ENCODE measurements around the gene YPEL2. TPM values are rescaled to one million over a fixed set of nuclear protein-coding genes. Genes with fewer than 3 reads are reported as not detected.

Gene YPEL2
- total and polyA plus RNA-seq, 2 donors (not counting 1 experiment from before 2014, with no cell fraction given): 20.7 to 51.8 TPM

DNA sequence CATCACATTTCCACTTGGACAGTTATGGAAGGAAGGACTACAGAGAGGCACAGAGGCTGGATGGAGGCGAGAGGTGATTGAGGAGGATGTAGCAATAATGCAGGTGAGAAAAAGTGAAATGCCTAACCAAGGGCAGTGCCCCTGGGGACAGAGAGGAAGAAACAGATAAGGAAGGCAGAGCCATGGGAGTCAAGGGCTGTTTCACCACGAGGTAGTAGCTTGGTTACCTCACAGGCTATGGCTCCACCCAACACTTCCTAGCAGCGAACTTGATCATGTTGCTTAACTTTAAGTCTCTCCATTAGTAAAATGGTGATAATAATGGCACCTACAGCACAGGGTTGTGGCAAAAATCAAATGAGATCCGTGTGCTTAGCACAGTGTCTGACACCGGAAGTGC, 83.9 kb downstream of the YPEL2 start:
- Mint-ChIP-seq H3K4me1 (peaks cover 12% of the 10 kb centered on the region), H3K27me3 (peaks cover 3% of the 10 kb centered on the region), H3K27ac (no peak overlapping the region), H3K4me3 (no peak overlapping the region), H3K9me3 (ENCODE audit: insufficient read depth) (no peaks in the 10 kb centered on the region)
- no peak overlapping the region for H2AFZ ChIP-seq (ENCODE audit: insufficient read depth, low read depth, low read length, poor library complexity, severe bottlenecking)
- peaks cover 0 to 3% (median under 1%) of the 10 kb centered on the region in 3 donors for H3K9me3 ChIP-seq (ENCODE audit: control extremely low read depth in 1 of 3, control insufficient read depth in 2 of 3, insufficient read depth in 1 of 3, low read length in 2 of 3)
- WGBS (ENCODE audit: insufficient coverage): 84% methylated on average over 2 of the region's 5 CpGs
- no peak overlapping the region for H3K4me3 ChIP-seq (ENCODE audit: control extremely low read depth in 1 of 5, extremely low read depth in 1 of 5, insufficient read depth in 1 of 5, low read depth in 2 of 5, low read length in 4 of 5)
- no peak overlapping the region for H3K27ac ChIP-seq (ENCODE audit: low read length in 2 of 2)
- no peaks in the 10 kb centered on the region for H3K36me3 ChIP-seq (replicated peaks in 1 of 2; ENCODE audit: control extremely low read depth in 1 of 2, control insufficient read depth in 1 of 2, extremely low read depth in 1 of 2, insufficient read depth in 2 of 2, low read length in 1 of 2)
- no peaks in the 10 kb centered on the region for H3K79me2 ChIP-seq (ENCODE audit: control insufficient read depth, insufficient read depth, low read length)
- ATAC-seq (ENCODE audit: low read depth) (no peak), DNase-seq (no peak)
- ChIA-PET CTCF (interaction anchor here (1.0 to 1.9 kb wide), 3 partner anchors 27 to 86 kb away, joined by 3 to 12 read pairs (median 5); no protein-coding TSS in a partner anchor), POLR2A (no interaction called here)
- no peak overlapping the region for H3K9ac ChIP-seq (ENCODE audit: low read length)
- no peaks in the 10 kb centered on the region for H3K27me3 ChIP-seq (replicated peaks in 1 of 4; ENCODE audit: control extremely low read depth in 1 of 4, control insufficient read depth in 3 of 4, insufficient read depth in 4 of 4, low read length in 3 of 4)
- H3K4me2 ChIP-seq (replicated peaks; ENCODE audit: low read depth, low read length, poor library complexity, severe bottlenecking): no peak overlapping the region
- H4K20me1 ChIP-seq (ENCODE audit: control insufficient read depth, insufficient read depth, low read length, poor library complexity, severe bottlenecking): no peaks in the 10 kb centered on the region
- no peak for TF ChIP-seq CTCF (IDR thresholded peaks at IDR 0.05)
- TF ChIP-seq EZH2 (IDR thresholded peaks at IDR 0.05; ENCODE audit: borderline replicate concordance, insufficient read depth, low read depth, low read length, poor library complexity, severe bottlenecking): no peak
- intact Hi-C loops (cut with micrococcal nuclease): no loop called here
- peaks cover 8% of the 10 kb centered on the region in 2 donors for H3K4me1 ChIP-seq (ENCODE audit: control insufficient read depth in 2 of 2, insufficient read depth in 2 of 2, low read length in 2 of 2)

DNA sequence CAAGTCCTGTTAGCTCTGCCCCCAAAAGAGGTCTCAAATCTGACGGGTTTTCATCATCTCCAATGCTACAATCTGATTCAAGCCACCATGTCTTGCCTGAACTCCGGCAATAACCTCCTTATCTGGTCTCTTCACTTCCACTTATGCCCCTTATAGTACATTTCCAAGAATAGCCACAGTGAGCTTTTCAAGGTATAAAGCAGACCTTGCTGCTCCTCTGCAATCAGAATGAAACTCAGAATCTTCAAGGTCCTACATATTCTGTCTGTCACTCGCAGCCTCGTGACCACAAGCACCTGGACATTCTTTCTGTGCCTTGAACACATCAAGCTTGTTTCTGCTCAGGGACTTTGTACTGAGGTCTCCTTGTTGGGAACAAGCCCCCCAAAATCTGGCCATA, 84.7 kb downstream of the YPEL2 start:
- peaks cover 8% of the 10 kb centered on the region in 2 donors for H3K4me1 ChIP-seq (ENCODE audit: control insufficient read depth in 2 of 2, insufficient read depth in 2 of 2, low read length in 2 of 2)
- intact Hi-C loops (cut with micrococcal nuclease): no loop called here

More for the DNA sequence above, 84.7 kb downstream of the YPEL2 start:
- ATAC-seq (ENCODE audit: low read depth) (no peak), DNase-seq (no peak)
- no peaks in the 10 kb centered on the region for H4K20me1 ChIP-seq (ENCODE audit: control insufficient read depth, insufficient read depth, low read length, poor library complexity, severe bottlenecking)
- H3K4me2 ChIP-seq (replicated peaks; ENCODE audit: low read depth, low read length, poor library complexity, severe bottlenecking): no peak overlapping the region
- ChIA-PET POLR2A (no interaction called here), CTCF (interaction anchor here (0.5 to 1.9 kb wide), 5 partner anchors 24 to 87 kb away, joined by 3 to 12 read pairs (median 3); no protein-coding TSS in a partner anchor)
- H3K36me3 ChIP-seq (replicated peaks in 1 of 2; ENCODE audit: control extremely low read depth in 1 of 2, control insufficient read depth in 1 of 2, extremely low read depth in 1 of 2, insufficient read depth in 2 of 2, low read length in 1 of 2): no peaks in the 10 kb centered on the region
- Mint-ChIP-seq H3K9me3 (ENCODE audit: insufficient read depth) (no peaks in the 10 kb centered on the region), H3K27me3 (peaks cover 3% of the 10 kb centered on the region), H3K27ac (no peak overlapping the region), H3K4me1 (peaks cover 12% of the 10 kb centered on the region), H3K4me3 (no peak overlapping the region)
- H3K27ac ChIP-seq (ENCODE audit: low read length in 2 of 2): no peak overlapping the region
- H3K27me3 ChIP-seq (replicated peaks in 1 of 4; ENCODE audit: control extremely low read depth in 1 of 4, control insufficient read depth in 3 of 4, insufficient read depth in 4 of 4, low read length in 3 of 4): no peaks in the 10 kb centered on the region
- H2AFZ ChIP-seq (ENCODE audit: insufficient read depth, low read depth, low read length, poor library complexity, severe bottlenecking): no peak overlapping the region
- no peak overlapping the region for H3K4me3 ChIP-seq (ENCODE audit: control extremely low read depth in 1 of 5, extremely low read depth in 1 of 5, insufficient read depth in 1 of 5, low read depth in 2 of 5, low read length in 4 of 5)
- no peak overlapping the region for H3K9ac ChIP-seq (ENCODE audit: low read length)
- no peak for TF ChIP-seq CTCF (IDR thresholded peaks at IDR 0.05)
- TF ChIP-seq EZH2 (IDR thresholded peaks at IDR 0.05; ENCODE audit: borderline replicate concordance, insufficient read depth, low read depth, low read length, poor library complexity, severe bottlenecking): no peak
- H3K79me2 ChIP-seq (ENCODE audit: control insufficient read depth, insufficient read depth, low read length): no peaks in the 10 kb centered on the region
- 76% methylated on average over 4 of the region's 4 CpGs for WGBS (ENCODE audit: insufficient coverage)
- H3K9me3 ChIP-seq (ENCODE audit: control extremely low read depth in 1 of 3, control insufficient read depth in 2 of 3, insufficient read depth in 1 of 3, low read length in 2 of 3): no peaks in the 10 kb centered on the region

All from B cell (primary cell).